IPS-18c (cell line): ENCODE measurements around the gene CMKLR1.

ENCODE experiments used
- H3K4me3 ChIP-seq: 2 replicates; pipeline ENCODE4 v1.7.0; 2013; ENCODE audit warnings: low read depth, mild to moderate bottlenecking, low read length, moderate library complexity; ENCODE audit not compliant: insufficient read depth
- H3K9me3 ChIP-seq: one replicate; pipeline ENCODE4 v1.6.1; 2013; ENCODE audit warnings: mild to moderate bottlenecking, low read length, moderate library complexity; ENCODE audit not compliant: control insufficient read depth, insufficient read depth

CMKLR1 gene

GRCh38 chr12:108238474-108238873 lies 100.6 kb downstream of the CMKLR1 start:
- H3K9me3 ChIP-seq: no peaks in the 10 kb centered on the region
- no peak overlapping the region for H3K4me3 ChIP-seq
